Liver (tissue), 9 donors: ENCODE data around the gene MYOF. TPM values are rescaled to one million over a fixed set of nuclear protein-coding genes. Genes with fewer than 3 reads are reported as not detected.
A peak's percentile ranks its signal among the peaks of the same experiment; 100 is the strongest.

Source experiments
- DNase-seq: peaks from one replicate; pipeline ENCODE4 v3.0.0-alpha.2; 2017; ENCODE audit warnings: low spot score
- H3K27ac ChIP-seq, 2 donors: one replicate each; pipeline ENCODE4 v1.7.0; 2013; ENCODE audit warnings: inconsistent platforms in 2 of 2, low read length in 2 of 2, control low read depth in 1 of 2, low read depth in 1 of 2, mild to moderate bottlenecking in 1 of 2
- H3K27me3 ChIP-seq, 4 donors: one replicate each; pipeline versions ENCODE4 v1.6.1 to v1.7.0; 2013; ENCODE audit warnings: low read length in 3 of 4, inconsistent platforms in 1 of 4, mild to moderate bottlenecking in 1 of 4, moderate library complexity in 1 of 4; ENCODE audit not compliant: control insufficient read depth in 4 of 4, insufficient read depth in 4 of 4
- H3K36me3 ChIP-seq, 4 donors: one replicate each; pipeline versions ENCODE4 v1.6.1 to v1.7.0; 2013; ENCODE audit warnings: low read length in 3 of 4, mild to moderate bottlenecking in 3 of 4, low read depth in 1 of 4, moderate library complexity in 1 of 4; ENCODE audit not compliant: control insufficient read depth in 4 of 4, insufficient read depth in 3 of 4
- H3K4me1 ChIP-seq, 4 donors: one replicate each; pipeline versions ENCODE4 v1.6.1 to v1.7.0; 2013; ENCODE audit warnings: low read length in 3 of 4, mild to moderate bottlenecking in 3 of 4, moderate library complexity in 1 of 4; ENCODE audit not compliant: control insufficient read depth in 4 of 4, insufficient read depth in 4 of 4
- H3K4me3 ChIP-seq, 3 donors: one replicate each; pipeline versions ENCODE4 v1.6.1 to v1.7.0; 2013; ENCODE audit warnings: low read length in 3 of 3, control low read depth in 1 of 3, low read depth in 1 of 3, mild to moderate bottlenecking in 1 of 3
- H3K9ac ChIP-seq, 2 donors: one replicate each; pipeline ENCODE4 v1.7.0; 2013; ENCODE audit warnings: low read length in 2 of 2, mild to moderate bottlenecking in 2 of 2, moderate library complexity in 2 of 2, control low read depth in 1 of 2, low read depth in 1 of 2
- H3K9me3 ChIP-seq, 4 donors: one replicate each; pipeline versions ENCODE4 v1.6.1 to v1.7.0; 2013; ENCODE audit warnings: low read length in 3 of 4; ENCODE audit not compliant: control insufficient read depth in 4 of 4
- EGR1 ChIP-seq, 2 donors: IDR thresholded peaks; 2 replicates each; pipeline ENCODE4 v1.6.1; 2016 to 2018; ENCODE audit warnings: antibody characterized with exemption in 2 of 2, low read depth in 2 of 2
- FOXA1 ChIP-seq: IDR thresholded peaks from 2 replicates; pipeline ENCODE4 v1.6.1; 2016; ENCODE audit warnings: antibody characterized with exemption
- FOXA2 ChIP-seq: IDR thresholded peaks from 2 replicates; pipeline ENCODE4 v1.6.1; 2016; ENCODE audit warnings: antibody characterized with exemption
- GABPA ChIP-seq, 2 donors: IDR thresholded peaks in 1 of 2; conservative IDR thresholded peaks in 1 of 2; 2 replicates each; pipeline ENCODE4 v1.6.1; 2016; ENCODE audit warnings: antibody characterized with exemption in 2 of 2, mild to moderate bottlenecking in 1 of 2, moderate library complexity in 1 of 2
- HNF4A ChIP-seq, 2 donors: conservative IDR thresholded peaks; 2 replicates each; pipeline ENCODE4 v1.6.1; 2016; ENCODE audit warnings: antibody characterized with exemption in 2 of 2, mild to moderate bottlenecking in 2 of 2
- HNF4G ChIP-seq: IDR thresholded peaks from 2 replicates; pipeline ENCODE4 v1.6.1; 2016; ENCODE audit warnings: antibody characterized with exemption
- JUND ChIP-seq, 2 donors: IDR thresholded peaks; 2 replicates each; pipeline ENCODE4 v1.6.1; 2016; ENCODE audit warnings: antibody characterized with exemption in 2 of 2
- NR2F2 ChIP-seq: IDR thresholded peaks from 2 replicates; pipeline ENCODE4 v1.6.1; 2016; ENCODE audit warnings: antibody characterized with exemption
- RAD21 ChIP-seq, 2 donors: IDR thresholded peaks; 2 replicates each; pipeline ENCODE4 v1.6.1; 2016; ENCODE audit warnings: antibody characterized with exemption in 2 of 2, mild to moderate bottlenecking in 2 of 2
- RXRA ChIP-seq, 2 donors: IDR thresholded peaks; 2 replicates each; pipeline ENCODE4 v1.6.1; 2017 to 2018; ENCODE audit warnings: antibody characterized with exemption in 2 of 2, mild to moderate bottlenecking in 1 of 2
- SP1 ChIP-seq: IDR thresholded peaks from 2 replicates; pipeline ENCODE4 v1.6.1; 2018; ENCODE audit warnings: antibody characterized with exemption, mild to moderate bottlenecking
- TAF1 ChIP-seq: conservative IDR thresholded peaks from 2 replicates; pipeline ENCODE4 v1.6.1; 2016; ENCODE audit warnings: antibody characterized with exemption, mild to moderate bottlenecking
- YY1 ChIP-seq: IDR thresholded peaks from 2 replicates; pipeline ENCODE4 v1.6.1; 2016; ENCODE audit warnings: antibody characterized with exemption, mild to moderate bottlenecking
- WGBS: extraction: QIAGEN DNeasy Blood & Tissue Kit; methylation state at CpG from one replicate; pipeline ENCODE4 v1.1.7; 2013; 5-methylcytosine and 5-hydroxymethylcytosine counted together
- polyA plus RNA-seq, 2 donors: library from polyadenylated mRNA; stranded (reverse) in 1 of 2; unstranded in 1 of 2; fragments of 200-250 nt in 1 of 2; fragments of >200 nt in 1 of 2; fragmentation: Nextera tagmentation in 1 of 2; extraction: Ambion mirVana in 1 of 2; gene quantifications; one replicate each; pipeline versions ENCODE4 v1.2.1 to v1.2.3, GENCODE V29; 2013 to 2015
- total RNA-seq, 2 donors: library from RNA; depleted of rRNA; stranded (reverse); fragments of >200 nt; gene quantifications; one replicate each; pipeline ENCODE4 v1.2.3, GENCODE V29; 2014
- TF ChIP-seq, protein P1 (sequence below): IDR thresholded peaks from 2 replicates; pipeline ENCODE4 v1.6.1; 2016; ENCODE audit warnings: antibody characterized with exemption
- TF ChIP-seq, protein P2 (sequence below): IDR thresholded peaks from 2 replicates; pipeline ENCODE4 v1.6.1; 2016; ENCODE audit warnings: antibody characterized with exemption
- TF ChIP-seq, protein P3 (sequence below): IDR thresholded peaks from 2 replicates; pipeline ENCODE4 v1.6.1; 2016; ENCODE audit warnings: antibody characterized with exemption
- TF ChIP-seq, protein P4 (sequence below): IDR thresholded peaks from 2 replicates; pipeline ENCODE4 v1.6.1; 2016; ENCODE audit warnings: antibody characterized with exemption, mild to moderate bottlenecking
- TF ChIP-seq, protein P5 (sequence below): fragments of 150-350 bp; IDR thresholded peaks from 2 replicates; pipeline ENCODE4 v1.5.1; 2017; ENCODE audit warnings: improper control_type of control experiment, low read depth, low read length; ENCODE audit not compliant: missing input control
- donor health status: healthy.
- donor health status: healthy.
- donor health status: healthy.
- donor health status: healthy.
- donor health status: healthy.

MYOF gene
- total and polyA plus RNA-seq, 4 donors: 0.89 to 5.7 (median 3.2) TPM

DNA sequence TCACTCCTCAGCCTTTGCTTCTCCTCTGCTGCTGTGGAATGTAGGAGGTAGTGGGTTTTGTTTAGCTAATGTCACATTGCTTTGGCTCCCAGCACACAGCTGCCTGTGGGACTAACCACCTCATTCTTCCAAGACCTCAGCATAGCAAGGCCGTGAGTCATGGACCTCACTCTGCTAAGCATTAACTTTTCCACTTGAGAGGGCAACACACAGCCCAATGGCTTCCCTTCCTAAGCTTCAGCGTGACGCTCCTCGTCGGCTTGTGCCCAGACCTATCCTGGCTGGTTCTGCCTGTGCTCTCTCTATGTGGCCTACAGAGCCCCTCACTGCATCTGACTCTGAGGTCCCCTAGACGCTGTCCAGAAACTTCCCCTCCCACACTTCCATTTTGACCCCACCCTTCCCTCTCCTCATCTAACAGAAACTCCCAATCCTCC, 23.3 kb downstream of the MYOF start:
- Histone ChIP-seq H3K27me3 (no peaks in the 10 kb centered on the region), H3K36me3 (no peaks in the 10 kb centered on the region), H3K4me3 (no peak overlapping the region), H3K4me1 (peaks cover 0 to under 1% (median 0%) of the 10 kb centered on the region in 4 donors), H3K9me3 (no peaks in the 10 kb centered on the region), H3K9ac (no peak overlapping the region), H3K27ac (no peak overlapping the region)
- DNase-seq: no peak
- WGBS: 70% methylated on average over 6 of the region's 6 CpGs
- TF ChIP-seq YY1: no peak
- TF ChIP-seq, protein P1, sequence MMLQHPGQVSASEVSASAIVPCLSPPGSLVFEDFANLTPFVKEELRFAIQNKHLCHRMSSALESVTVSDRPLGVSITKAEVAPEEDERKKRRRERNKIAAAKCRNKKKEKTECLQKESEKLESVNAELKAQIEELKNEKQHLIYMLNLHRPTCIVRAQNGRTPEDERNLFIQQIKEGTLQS: no peak
- TF ChIP-seq JUND (IDR thresholded peaks at IDR 0.05): peak; percentile 69 to 72
- no peak for TF ChIP-seq NR2F2
- TF ChIP-seq HNF4G: no peak
- TF ChIP-seq FOXA1: no peak
- TF ChIP-seq, protein P2, sequence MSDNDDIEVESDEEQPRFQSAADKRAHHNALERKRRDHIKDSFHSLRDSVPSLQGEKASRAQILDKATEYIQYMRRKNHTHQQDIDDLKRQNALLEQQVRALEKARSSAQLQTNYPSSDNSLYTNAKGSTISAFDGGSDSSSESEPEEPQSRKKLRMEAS: no peak
- TF ChIP-seq, protein P3, sequence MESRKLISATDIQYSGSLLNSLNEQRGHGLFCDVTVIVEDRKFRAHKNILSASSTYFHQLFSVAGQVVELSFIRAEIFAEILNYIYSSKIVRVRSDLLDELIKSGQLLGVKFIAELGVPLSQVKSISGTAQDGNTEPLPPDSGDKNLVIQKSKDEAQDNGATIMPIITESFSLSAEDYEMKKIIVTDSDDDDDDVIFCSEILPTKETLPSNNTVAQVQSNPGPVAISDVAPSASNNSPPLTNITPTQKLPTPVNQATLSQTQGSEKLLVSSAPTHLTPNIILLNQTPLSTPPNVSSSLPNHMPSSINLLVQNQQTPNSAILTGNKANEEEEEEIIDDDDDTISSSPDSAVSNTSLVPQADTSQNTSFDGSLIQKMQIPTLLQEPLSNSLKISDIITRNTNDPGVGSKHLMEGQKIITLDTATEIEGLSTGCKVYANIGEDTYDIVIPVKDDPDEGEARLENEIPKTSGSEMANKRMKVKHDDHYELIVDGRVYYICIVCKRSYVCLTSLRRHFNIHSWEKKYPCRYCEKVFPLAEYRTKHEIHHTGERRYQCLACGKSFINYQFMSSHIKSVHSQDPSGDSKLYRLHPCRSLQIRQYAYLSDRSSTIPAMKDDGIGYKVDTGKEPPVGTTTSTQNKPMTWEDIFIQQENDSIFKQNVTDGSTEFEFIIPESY: no peak

DNA sequence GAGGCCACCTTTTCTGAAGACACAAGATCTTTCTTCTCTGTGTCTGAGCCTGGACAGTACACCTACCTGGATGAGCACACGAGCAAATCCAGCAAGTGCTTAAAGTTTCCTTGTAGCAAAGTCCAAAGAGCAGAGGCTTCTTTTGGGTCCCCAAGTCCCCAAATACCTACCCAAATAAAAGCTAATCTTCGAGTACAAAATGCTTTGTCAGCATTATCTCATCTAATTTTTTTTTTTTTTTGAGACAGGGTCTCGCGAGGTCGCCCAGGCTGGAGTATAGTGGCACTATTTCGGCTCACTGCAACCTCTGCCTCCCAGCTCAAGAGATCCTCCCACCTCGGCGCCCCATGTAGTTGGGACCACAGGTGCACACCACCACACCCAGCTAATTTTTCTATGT, 24.6 kb downstream of the MYOF start:
- no peak overlapping the region for H3K9ac ChIP-seq
- no peak for TF ChIP-seq JUND (IDR thresholded peaks at IDR 0.05)
- no peak for TF ChIP-seq FOXA2
- TF ChIP-seq TAF1: no peak
- TF ChIP-seq NR2F2: no peak
- no peak for TF ChIP-seq HNF4G
- TF ChIP-seq, protein P3: no peak
- TF ChIP-seq, protein P1: no peak
- no peak for TF ChIP-seq FOXA1
- TF ChIP-seq, protein P4, sequence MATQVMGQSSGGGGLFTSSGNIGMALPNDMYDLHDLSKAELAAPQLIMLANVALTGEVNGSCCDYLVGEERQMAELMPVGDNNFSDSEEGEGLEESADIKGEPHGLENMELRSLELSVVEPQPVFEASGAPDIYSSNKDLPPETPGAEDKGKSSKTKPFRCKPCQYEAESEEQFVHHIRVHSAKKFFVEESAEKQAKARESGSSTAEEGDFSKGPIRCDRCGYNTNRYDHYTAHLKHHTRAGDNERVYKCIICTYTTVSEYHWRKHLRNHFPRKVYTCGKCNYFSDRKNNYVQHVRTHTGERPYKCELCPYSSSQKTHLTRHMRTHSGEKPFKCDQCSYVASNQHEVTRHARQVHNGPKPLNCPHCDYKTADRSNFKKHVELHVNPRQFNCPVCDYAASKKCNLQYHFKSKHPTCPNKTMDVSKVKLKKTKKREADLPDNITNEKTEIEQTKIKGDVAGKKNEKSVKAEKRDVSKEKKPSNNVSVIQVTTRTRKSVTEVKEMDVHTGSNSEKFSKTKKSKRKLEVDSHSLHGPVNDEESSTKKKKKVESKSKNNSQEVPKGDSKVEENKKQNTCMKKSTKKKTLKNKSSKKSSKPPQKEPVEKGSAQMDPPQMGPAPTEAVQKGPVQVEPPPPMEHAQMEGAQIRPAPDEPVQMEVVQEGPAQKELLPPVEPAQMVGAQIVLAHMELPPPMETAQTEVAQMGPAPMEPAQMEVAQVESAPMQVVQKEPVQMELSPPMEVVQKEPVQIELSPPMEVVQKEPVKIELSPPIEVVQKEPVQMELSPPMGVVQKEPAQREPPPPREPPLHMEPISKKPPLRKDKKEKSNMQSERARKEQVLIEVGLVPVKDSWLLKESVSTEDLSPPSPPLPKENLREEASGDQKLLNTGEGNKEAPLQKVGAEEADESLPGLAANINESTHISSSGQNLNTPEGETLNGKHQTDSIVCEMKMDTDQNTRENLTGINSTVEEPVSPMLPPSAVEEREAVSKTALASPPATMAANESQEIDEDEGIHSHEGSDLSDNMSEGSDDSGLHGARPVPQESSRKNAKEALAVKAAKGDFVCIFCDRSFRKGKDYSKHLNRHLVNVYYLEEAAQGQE: no peak
- no peak for TF ChIP-seq EGR1 (IDR thresholded peaks at IDR 0.05; ENCODE audit: low read depth in 2 of 2)
- TF ChIP-seq, protein P2: no peak
- TF ChIP-seq RXRA (IDR thresholded peaks at IDR 0.05): no peak
- TF ChIP-seq HNF4A (conservative IDR thresholded peaks at IDR 0.05): no peak
- TF ChIP-seq GABPA (IDR thresholded peaks at IDR 0.05 in 1 of 2, conservative IDR thresholded peaks at IDR 0.05 in 1 of 2): no peak
- TF ChIP-seq SP1: no peak
- no peak for TF ChIP-seq YY1
- TF ChIP-seq RAD21 (IDR thresholded peaks at IDR 0.05): no peak
- TF ChIP-seq, protein P5, sequence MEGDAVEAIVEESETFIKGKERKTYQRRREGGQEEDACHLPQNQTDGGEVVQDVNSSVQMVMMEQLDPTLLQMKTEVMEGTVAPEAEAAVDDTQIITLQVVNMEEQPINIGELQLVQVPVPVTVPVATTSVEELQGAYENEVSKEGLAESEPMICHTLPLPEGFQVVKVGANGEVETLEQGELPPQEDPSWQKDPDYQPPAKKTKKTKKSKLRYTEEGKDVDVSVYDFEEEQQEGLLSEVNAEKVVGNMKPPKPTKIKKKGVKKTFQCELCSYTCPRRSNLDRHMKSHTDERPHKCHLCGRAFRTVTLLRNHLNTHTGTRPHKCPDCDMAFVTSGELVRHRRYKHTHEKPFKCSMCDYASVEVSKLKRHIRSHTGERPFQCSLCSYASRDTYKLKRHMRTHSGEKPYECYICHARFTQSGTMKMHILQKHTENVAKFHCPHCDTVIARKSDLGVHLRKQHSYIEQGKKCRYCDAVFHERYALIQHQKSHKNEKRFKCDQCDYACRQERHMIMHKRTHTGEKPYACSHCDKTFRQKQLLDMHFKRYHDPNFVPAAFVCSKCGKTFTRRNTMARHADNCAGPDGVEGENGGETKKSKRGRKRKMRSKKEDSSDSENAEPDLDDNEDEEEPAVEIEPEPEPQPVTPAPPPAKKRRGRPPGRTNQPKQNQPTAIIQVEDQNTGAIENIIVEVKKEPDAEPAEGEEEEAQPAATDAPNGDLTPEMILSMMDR: no peak
- no peak for DNase-seq
- no peak overlapping the region for H3K4me3 ChIP-seq
- H3K4me1 ChIP-seq: no peaks in the 10 kb centered on the region
- no peaks in the 10 kb centered on the region for H3K9me3 ChIP-seq
- H3K27ac ChIP-seq: no peak overlapping the region
- H3K36me3 ChIP-seq: no peaks in the 10 kb centered on the region
- 84% methylated on average over 8 of the region's 8 CpGs for WGBS
- H3K27me3 ChIP-seq: no peaks in the 10 kb centered on the region
